ENCODE results near the gene DSCAML1.

Gene DSCAML1

GRCh38 chr11:117381481-117382387, 415.3 kb downstream of the DSCAML1 start:
- Histone ChIP-seq H3K9ac (ENCODE audit: low read length) (no peak overlapping the region), H3K4me2 (ENCODE audit: low read length) (no peak overlapping the region), H3K4me1 (ENCODE audit: low read length) (peaks cover 17% of the 10 kb centered on the region), H3K27ac (ENCODE audit: low read length) (no peak overlapping the region), H3K79me2 (ENCODE audit: low read length) (no peaks in the 10 kb centered on the region), H4K20me1 (ENCODE audit: insufficient read depth, low read length) (peaks cover 13% of the 10 kb centered on the region), H3K9me3 (ENCODE audit: insufficient read depth, low read length) (no peaks in the 10 kb centered on the region), H2AFZ (ENCODE audit: low read depth, low read length) (no peak overlapping the region), H3K4me3 (ENCODE audit: low read length) (no peak overlapping the region), H3K36me3 (replicated peaks; ENCODE audit: low read depth, low read length) (peaks cover 21% of the 10 kb centered on the region), H3K27me3 (ENCODE audit: low read depth, low read length) (no peaks in the 10 kb centered on the region)
- TF ChIP-seq CTCF (IDR thresholded peaks at IDR 0.05; ENCODE audit: low read depth, low read length) (no peak), EZH2phosphoT487 (IDR thresholded peaks at IDR 0.05; ENCODE audit: low read depth) (no peak)

GRCh38 chr11:117380676-117381075, 416.3 kb downstream of the DSCAML1 start:
- no peak overlapping the region for H3K9ac ChIP-seq (ENCODE audit: low read length)

DNA sequence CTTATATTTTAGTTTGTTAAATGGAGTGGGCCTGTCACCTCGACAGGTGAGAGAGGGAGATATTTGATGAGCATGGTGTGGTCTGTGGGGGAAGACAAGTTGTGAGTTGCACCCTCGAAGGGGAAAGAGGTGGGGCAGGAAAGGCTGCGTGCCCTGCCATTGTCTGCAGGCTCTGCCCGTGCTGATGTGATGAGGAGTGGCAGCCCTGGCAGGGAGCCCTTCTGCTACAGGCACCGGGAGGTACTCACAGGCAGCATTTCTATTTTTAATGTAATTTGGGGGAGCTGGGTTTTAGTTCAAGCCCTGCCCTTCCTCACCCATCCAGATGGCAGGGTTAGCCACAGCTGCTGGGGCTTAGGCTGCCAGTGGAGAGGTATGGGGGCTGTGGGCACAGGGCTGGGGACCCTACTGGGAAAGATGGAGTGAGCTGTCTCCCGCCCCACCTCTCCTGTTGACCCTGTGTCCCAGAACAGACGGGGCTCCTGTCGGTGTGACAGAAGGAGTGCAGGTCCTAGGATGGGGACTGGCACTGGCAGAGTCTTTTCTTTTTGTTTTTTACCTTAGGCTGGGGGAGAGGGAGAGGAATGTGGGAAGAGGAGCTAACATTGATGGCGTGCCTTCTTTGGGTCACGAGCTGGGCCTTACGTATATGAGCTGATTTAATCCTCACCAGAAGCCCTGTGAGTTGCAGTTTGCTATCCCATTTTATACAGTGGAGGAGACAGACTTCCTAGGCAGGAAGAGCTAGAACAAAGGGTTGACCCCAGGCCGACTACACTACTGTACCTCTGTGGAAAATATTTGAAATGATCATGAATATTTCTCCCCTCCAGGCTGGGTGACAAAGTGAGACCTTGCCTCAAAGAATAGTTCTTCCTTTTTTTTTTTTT, 417.8 kb downstream of the DSCAML1 start:
- Histone ChIP-seq H3K9me3 (ENCODE audit: insufficient read depth, low read length) (no peaks in the 10 kb centered on the region), H3K4me3 (ENCODE audit: low read length) (no peak overlapping the region), H3K27me3 (ENCODE audit: low read depth, low read length) (no peaks in the 10 kb centered on the region), H3K27ac (ENCODE audit: low read length) (no peak overlapping the region), H3K79me2 (ENCODE audit: low read length) (no peaks in the 10 kb centered on the region), H3K4me1 (ENCODE audit: low read length) (no peaks in the 10 kb centered on the region), H3K36me3 (replicated peaks; ENCODE audit: low read depth, low read length) (peaks cover 18% of the 10 kb centered on the region), H4K20me1 (ENCODE audit: insufficient read depth, low read length) (no peaks in the 10 kb centered on the region), H2AFZ (ENCODE audit: low read depth, low read length) (no peak overlapping the region), H3K4me2 (ENCODE audit: low read length) (no peak overlapping the region), H3K9ac (ENCODE audit: low read length) (no peak overlapping the region)
- TF ChIP-seq CTCF (IDR thresholded peaks at IDR 0.05; ENCODE audit: low read depth, low read length) (no peak), EZH2phosphoT487 (IDR thresholded peaks at IDR 0.05; ENCODE audit: low read depth) (no peak)

More at GRCh38 chr11:117380676-117381075, 416.3 kb downstream of the DSCAML1 start:
- Histone ChIP-seq H3K27me3 (ENCODE audit: low read depth, low read length) (no peaks in the 10 kb centered on the region), H3K4me3 (ENCODE audit: low read length) (no peak overlapping the region), H3K4me2 (ENCODE audit: low read length) (no peak overlapping the region), H3K4me1 (ENCODE audit: low read length) (peaks cover 11% of the 10 kb centered on the region), H3K36me3 (replicated peaks; ENCODE audit: low read depth, low read length) (peaks cover 14% of the 10 kb centered on the region), H3K79me2 (ENCODE audit: low read length) (no peaks in the 10 kb centered on the region), H3K27ac (ENCODE audit: low read length) (no peak overlapping the region), H3K9me3 (ENCODE audit: insufficient read depth, low read length) (no peaks in the 10 kb centered on the region), H4K20me1 (ENCODE audit: insufficient read depth, low read length) (peaks cover 7% of the 10 kb centered on the region), H2AFZ (ENCODE audit: low read depth, low read length) (no peak overlapping the region)
- no peak for TF ChIP-seq CTCF (IDR thresholded peaks at IDR 0.05; ENCODE audit: low read depth, low read length)
- no peak for TF ChIP-seq EZH2phosphoT487 (IDR thresholded peaks at IDR 0.05; ENCODE audit: low read depth)
